Parathyroid adenoma (tissue), 2 donors: ENCODE measurements around the gene AMPD2.

ENCODE experiments used
- H2AFZ ChIP-seq: fragments of 300-600 bp; sonication (generic); one replicate; pipeline ENCODE4 v1.7.0; 2017; ENCODE audit warnings: antibody characterized with exemption, mild to moderate bottlenecking
- H3K27ac ChIP-seq: fragments of 300-600 bp; sonication (generic); one replicate; pipeline ENCODE4 v1.7.0; 2017
- H3K27me3 ChIP-seq: fragments of 300-600 bp; sonication (generic); one replicate; pipeline ENCODE4 v1.7.0; 2017; ENCODE audit warnings: low read length; ENCODE audit not compliant: control insufficient read depth, insufficient read depth
- H3K36me3 ChIP-seq: fragments of 300-600 bp; sonication (generic); one replicate; pipeline ENCODE4 v1.7.0; 2017; ENCODE audit warnings: low read length; ENCODE audit not compliant: control insufficient read depth, insufficient read depth
- H3K4me1 ChIP-seq: fragments of 300-600 bp; sonication (generic); one replicate; pipeline ENCODE4 v1.7.0; 2017; ENCODE audit warnings: control low read depth
- H3K4me2 ChIP-seq: fragments of 300-600 bp; sonication (generic); one replicate; pipeline ENCODE4 v1.7.0; 2017; ENCODE audit warnings: low read length
- H3K4me3 ChIP-seq: fragments of 300-600 bp; sonication (generic); one replicate; pipeline ENCODE4 v1.7.0; 2017; ENCODE audit warnings: low read depth, low read length
- H3K79me2 ChIP-seq: fragments of 300-600 bp; sonication (generic); one replicate; pipeline ENCODE4 v1.7.0; 2017; ENCODE audit warnings: control low read depth
- H3K9ac ChIP-seq: fragments of 300-600 bp; sonication (generic); one replicate; pipeline ENCODE4 v1.7.0; 2017; ENCODE audit warnings: mild to moderate bottlenecking
- H3K9me3 ChIP-seq: fragments of 300-600 bp; sonication (generic); one replicate; pipeline ENCODE4 v1.7.0; 2017; ENCODE audit warnings: low read length; ENCODE audit not compliant: control insufficient read depth
- CTCF ChIP-seq: fragments of 300-600 bp; sonication (generic); IDR thresholded peaks from one replicate; pipeline ENCODE4 v1.7.0; 2017; ENCODE audit warnings: antibody characterized with exemption, mild to moderate bottlenecking
- donor health status: primary hyperparathyroidism.

Gene AMPD2

GRCh38 chr1:109618661-109619575 is 719 bp upstream of the AMPD2 start:
- H2AFZ ChIP-seq = peak overlapping the region; percentile 83
- H3K4me3 ChIP-seq = peak overlapping the region; percentile 89
- peak overlapping the region; percentile 32 for H3K27ac ChIP-seq
- H3K9ac ChIP-seq = no peak overlapping the region
- H3K27me3 ChIP-seq = no peaks in the 10 kb centered on the region
- no peaks in the 10 kb centered on the region for H3K36me3 ChIP-seq
- H3K79me2 ChIP-seq = no peaks in the 10 kb centered on the region
- peak overlapping the region; percentile 100 for H3K4me2 ChIP-seq
- no peaks in the 10 kb centered on the region for H3K9me3 ChIP-seq
- TF ChIP-seq CTCF = no peak
- H3K4me1 ChIP-seq = no peaks in the 10 kb centered on the region

GRCh38 chr1:109620401-109620791 is 759 bp downstream of the AMPD2 start:
- H3K27ac ChIP-seq = peak overlapping the region; percentile 74
- peak overlapping the region; percentile 83 for H2AFZ ChIP-seq
- no peaks in the 10 kb centered on the region for H3K79me2 ChIP-seq
- H3K4me1 ChIP-seq = no peaks in the 10 kb centered on the region
- no peak for TF ChIP-seq CTCF
- H3K9ac ChIP-seq = no peak overlapping the region
- peak overlapping the region; percentile 100 for H3K4me2 ChIP-seq
- H3K9me3 ChIP-seq = no peaks in the 10 kb centered on the region
- no peaks in the 10 kb centered on the region for H3K27me3 ChIP-seq
- H3K4me3 ChIP-seq = peak overlapping the region; percentile 89
- H3K36me3 ChIP-seq = no peaks in the 10 kb centered on the region

- no peak for TF ChIP-seq CTCF
These were observed 1.2 kb downstream of the AMPD2 start for GRCh38 chr1:109620841-109621286.

GRCh38 chr1:109621379-109622136 is 1.9 kb downstream of the AMPD2 start:
- no peak overlapping the region for H2AFZ ChIP-seq
- no peaks in the 10 kb centered on the region for H3K27me3 ChIP-seq
- H3K9ac ChIP-seq = no peak overlapping the region
- H3K4me2 ChIP-seq = peak overlapping the region; percentile 100
- H3K4me1 ChIP-seq = no peaks in the 10 kb centered on the region
- H3K4me3 ChIP-seq = peak overlapping the region; percentile 89
- no peaks in the 10 kb centered on the region for H3K79me2 ChIP-seq
- H3K27ac ChIP-seq = no peak overlapping the region
- H3K9me3 ChIP-seq = no peaks in the 10 kb centered on the region
- H3K36me3 ChIP-seq = no peaks in the 10 kb centered on the region
- TF ChIP-seq CTCF = no peak

More at GRCh38 chr1:109620841-109621286, 1.2 kb downstream of the AMPD2 start:
- peak overlapping the region; percentile 74 for H3K27ac ChIP-seq
- H3K4me2 ChIP-seq = peak overlapping the region; percentile 100
- peak overlapping the region; percentile 89 for H3K4me3 ChIP-seq
- H3K36me3 ChIP-seq = no peaks in the 10 kb centered on the region
- H3K27me3 ChIP-seq = no peaks in the 10 kb centered on the region
- H3K4me1 ChIP-seq = no peaks in the 10 kb centered on the region
- H3K9me3 ChIP-seq = no peaks in the 10 kb centered on the region
- H3K9ac ChIP-seq = no peak overlapping the region
- no peaks in the 10 kb centered on the region for H3K79me2 ChIP-seq
- peak overlapping the region; percentile 83 for H2AFZ ChIP-seq
